Neural cell (in vitro differentiated cells): ENCODE measurements around the gene COLEC12.

ENCODE experiments used
- EP300 ChIP-seq: fragments of 450-650 bp; conservative IDR thresholded peaks from 2 replicates; pipeline ENCODE4 v1.6.1; 2014; ENCODE audit warnings: antibody characterized with exemption, mild to moderate bottlenecking, moderate library complexity; ENCODE audit not compliant: poor library complexity, severe bottlenecking
- EZH2 ChIP-seq: fragments of 200-600, 300-800 bp; shearing (Covaris generic), sonication (generic); IDR thresholded peaks from 2 replicates; pipeline ENCODE4 v1.6.1; 2014; ENCODE audit warnings: antibody characterized with exemption, low read length, borderline replicate concordance, mild to moderate bottlenecking; ENCODE audit not compliant: insufficient read depth, poor library complexity, severe bottlenecking
- POLR2AphosphoS5 ChIP-seq: IDR thresholded peaks from 2 replicates; pipeline ENCODE4 v1.6.1; 2012
- RAD21 ChIP-seq: fragments of 450-650 bp; conservative IDR thresholded peaks from 2 replicates; pipeline ENCODE4 v1.6.1; 2014; ENCODE audit warnings: antibody characterized with exemption, mild to moderate bottlenecking, moderate library complexity
- SMC3 ChIP-seq: fragments of 450-650 bp; conservative IDR thresholded peaks from 2 replicates; pipeline ENCODE4 v1.6.1; 2014; ENCODE audit warnings: antibody characterized with exemption, mild to moderate bottlenecking, moderate library complexity; ENCODE audit not compliant: poor library complexity
- TAF1 ChIP-seq: IDR thresholded peaks from 2 replicates; pipeline ENCODE4 v1.6.1; 2012; ENCODE audit warnings: low read depth
- TF ChIP-seq, protein P1 (sequence below): fragments of 450-650 bp; IDR thresholded peaks from 2 replicates; pipeline ENCODE4 v1.5.1; 2014; ENCODE audit warnings: antibody characterized with exemption, mild to moderate bottlenecking, moderate library complexity; ENCODE audit not compliant: poor library complexity, severe bottlenecking

GRCh38 chr18:461762-462161 lies 38.7 kb downstream of the COLEC12 start:
- TF ChIP-seq, protein P1, sequence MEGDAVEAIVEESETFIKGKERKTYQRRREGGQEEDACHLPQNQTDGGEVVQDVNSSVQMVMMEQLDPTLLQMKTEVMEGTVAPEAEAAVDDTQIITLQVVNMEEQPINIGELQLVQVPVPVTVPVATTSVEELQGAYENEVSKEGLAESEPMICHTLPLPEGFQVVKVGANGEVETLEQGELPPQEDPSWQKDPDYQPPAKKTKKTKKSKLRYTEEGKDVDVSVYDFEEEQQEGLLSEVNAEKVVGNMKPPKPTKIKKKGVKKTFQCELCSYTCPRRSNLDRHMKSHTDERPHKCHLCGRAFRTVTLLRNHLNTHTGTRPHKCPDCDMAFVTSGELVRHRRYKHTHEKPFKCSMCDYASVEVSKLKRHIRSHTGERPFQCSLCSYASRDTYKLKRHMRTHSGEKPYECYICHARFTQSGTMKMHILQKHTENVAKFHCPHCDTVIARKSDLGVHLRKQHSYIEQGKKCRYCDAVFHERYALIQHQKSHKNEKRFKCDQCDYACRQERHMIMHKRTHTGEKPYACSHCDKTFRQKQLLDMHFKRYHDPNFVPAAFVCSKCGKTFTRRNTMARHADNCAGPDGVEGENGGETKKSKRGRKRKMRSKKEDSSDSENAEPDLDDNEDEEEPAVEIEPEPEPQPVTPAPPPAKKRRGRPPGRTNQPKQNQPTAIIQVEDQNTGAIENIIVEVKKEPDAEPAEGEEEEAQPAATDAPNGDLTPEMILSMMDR = no peak
- TF ChIP-seq EZH2 (no peak), TAF1 (no peak), POLR2AphosphoS5 (no peak), SMC3 (no peak), RAD21 (no peak), EP300 (no peak)
